Measurements from ENCODE around the gene GABPB1.

- TF ChIP-seq EP300 (IDR thresholded peaks at IDR 0.05; ENCODE audit: borderline replicate concordance in 1 of 2, low read depth in 1 of 2, low read length in 1 of 2) (no peak), SMC3 (IDR thresholded peaks at IDR 0.05; ENCODE audit: low read depth, low read length) (no peak), CTCF (IDR thresholded peaks at IDR 0.05) (no peak), PBX3 (IDR thresholded peaks at IDR 0.05) (no peak), MXI1 (IDR thresholded peaks at IDR 0.05; ENCODE audit: low read depth, low read length) (no peak), REST (IDR thresholded peaks at IDR 0.05; ENCODE audit: low read depth, low read length) (no peak), POLR2AphosphoS5 (IDR thresholded peaks at IDR 0.05; ENCODE audit: low read depth, low read length) (no peak), TAF1 (IDR thresholded peaks at IDR 0.05; ENCODE audit: borderline replicate concordance, low read depth, low read length) (no peak)
Measured at GRCh38 chr15:50234764-50235163, 120.2 kb downstream of the GABPB1 start.
